Amniotic stem cell (primary cell): ENCODE measurements around the gene FRMD6.

Experiments used
- DNase-seq: peaks from one replicate; lab custom pipeline; 2025; lab: John Stamatoyannopoulos, UW

FRMD6 gene

DNA sequence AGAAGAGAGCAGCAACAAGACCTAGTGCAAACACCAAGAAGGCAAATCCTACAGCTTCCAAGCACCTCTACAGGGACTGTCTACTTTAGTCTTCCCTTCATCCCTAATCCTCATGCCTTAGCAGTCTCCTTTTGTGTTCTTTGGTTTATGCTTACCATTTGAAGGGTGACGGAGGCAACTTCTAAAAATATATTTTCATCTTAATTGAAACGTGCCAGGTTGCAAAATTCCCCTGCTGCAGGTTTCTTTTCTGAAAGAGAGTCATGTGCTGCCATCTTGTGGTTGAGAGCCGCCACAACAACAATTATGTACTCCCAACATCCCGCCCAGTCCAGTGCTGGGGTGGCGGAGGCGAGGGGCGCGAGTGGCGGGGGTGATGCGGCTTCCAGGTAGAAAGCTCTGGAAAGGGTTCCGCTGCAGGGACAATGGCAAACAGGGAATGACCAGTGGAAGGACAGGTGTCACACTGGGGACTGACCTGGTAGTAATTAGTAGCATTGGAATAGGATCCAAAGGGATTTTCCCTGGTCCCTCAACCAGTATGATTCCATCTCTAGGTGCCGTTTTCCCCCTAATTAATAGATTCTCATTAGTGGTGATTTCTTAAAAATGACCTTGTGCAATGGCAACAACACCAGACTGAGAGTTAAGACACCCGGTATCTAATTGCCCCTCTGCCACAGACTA lies 128.4 kb downstream of the FRMD6 start:
- peak; percentile 18 for DNase-seq
